HCT116 (cell line): Measurements from ENCODE around the gene CHSY1. TPM values are rescaled to one million over a fixed set of nuclear protein-coding genes. Genes with fewer than 3 reads are reported as not detected.

ENCODE experiments used
- ATAC-seq: fragments of 200-7000 bp; cut with Tn5 transposase; 2 replicates; pipeline ENCODE4 v1.9.1; 2020; ENCODE audit warnings: mild to moderate bottlenecking, moderate library complexity
- BruUV-seq: library from RNA; stranded (reverse); fragments of 400-500 nt; replicated peaks from 2 replicates; lab custom pipeline; 2021; lab: Mats Ljungman, UMichigan
- CTCF ChIA-PET: fragments of 300-600 bp; sonication (Branson Sonifier 250); formaldehyde crosslinking; loops from one replicate; lab custom pipeline; 2021; ENCODE audit warnings: antibody characterized with exemption; lab: Charles Lee
- POLR2A ChIA-PET: fragments of 300-600, 350-600 bp; sonication (Branson Sonifier 250); formaldehyde crosslinking; loops from one replicate; lab custom pipeline; 2021; ENCODE audit warnings: antibody characterized with exemption; lab: Charles Lee
- RAD21 ChIA-PET, 2 experiments: fragments of 300-600 bp; sonication (Branson Sonifier 250); formaldehyde crosslinking; loops; one replicate each; lab custom pipeline; 2023; ENCODE audit warnings: low total read pairs in 2 of 2; ENCODE audit not compliant: uncharacterized antibody in 2 of 2, unreplicated experiment in 2 of 2, low non-redundant PET in 1 of 2; lab: Charles Lee
- DNase-seq: peaks from one replicate; pipeline ENCODE4 v3.0.0-alpha.2; 2010; ENCODE audit warnings: low read depth, low spot score
- H2AFZ ChIP-seq: fragments of 200-600 bp; shearing (Covaris generic), sonication (generic); 2 replicates; pipeline ENCODE4 v1.6.1; 2017; ENCODE audit warnings: low read depth, mixed run types, mixed read lengths, antibody characterized with exemption, low read length; ENCODE audit not compliant: poor library complexity, severe bottlenecking
- H3K27ac ChIP-seq: 2 replicates; pipeline ENCODE4 v1.5.1; 2012; ENCODE audit warnings: low read depth, low read length
- H3K27me3 ChIP-seq: fragments of 200-600 bp; sonication (generic); 2 replicates; pipeline ENCODE4 v1.6.1; 2016; ENCODE audit warnings: mixed run types, low read length, mixed read lengths; ENCODE audit not compliant: insufficient read depth
- H3K36me3 ChIP-seq, 2 experiments: fragments of 200-500 bp in 1 of 2; fragments of 200-600 bp in 1 of 2; sonication (Bioruptor generic) in 1 of 2; sonication (generic) in 1 of 2; 2 replicates each; pipeline versions ENCODE4 v1.5.1 to v1.6.1; 2014 to 2016; ENCODE audit warnings: low read length in 2 of 2, inconsistent platforms in 1 of 2, mixed read lengths in 1 of 2, mixed run types in 1 of 2; ENCODE audit not compliant: insufficient read depth in 2 of 2, control insufficient read depth in 1 of 2
- H3K4me1 ChIP-seq, 2 experiments: fragments of 200-600 bp in 1 of 2; sonication (generic) in 1 of 2; 2 replicates each; pipeline versions ENCODE4 v1.5.1 to v1.6.1; 2012 to 2017; ENCODE audit warnings: low read length in 2 of 2, inconsistent platforms in 1 of 2, mild to moderate bottlenecking in 1 of 2, mixed read lengths in 1 of 2, mixed run types in 1 of 2, moderate library complexity in 1 of 2; ENCODE audit not compliant: insufficient read depth in 2 of 2, control insufficient read depth in 1 of 2
- H3K4me2 ChIP-seq: fragments of 200-600 bp; sonication (generic); 2 replicates; pipeline ENCODE4 v1.6.1; 2017; ENCODE audit warnings: mixed run types, low read length, mixed read lengths
- H3K4me3 ChIP-seq, 2 experiments: fragments of 200-600 bp in 1 of 2; sonication (generic) in 1 of 2; replicated peaks in 1 of 2; 2 replicates each; pipeline ENCODE4 v1.5.1; 2011 to 2016; ENCODE audit warnings: low read length in 2 of 2, control low read depth in 1 of 2, low read depth in 1 of 2, mild to moderate bottlenecking in 1 of 2, mixed read lengths in 1 of 2, mixed run types in 1 of 2
- H3K79me2 ChIP-seq: fragments of 200-600 bp; sonication (generic); 2 replicates; pipeline ENCODE4 v1.6.1; 2017; ENCODE audit warnings: mild to moderate bottlenecking, mixed run types, low read length, moderate library complexity, mixed read lengths; ENCODE audit not compliant: insufficient read depth
- H3K9ac ChIP-seq: fragments of 200-600 bp; sonication (generic); 2 replicates; pipeline ENCODE4 v1.6.1; 2016; ENCODE audit warnings: low read length, mixed read lengths
- H3K9me2 ChIP-seq: fragments of 200-600 bp; sonication (generic), shearing (Covaris generic); 2 replicates; pipeline ENCODE4 v1.6.1; 2017; ENCODE audit warnings: mixed run types, mild to moderate bottlenecking, moderate library complexity; ENCODE audit not compliant: insufficient read depth
- H3K9me3 ChIP-seq, 2 experiments: fragments of 200-500 bp in 1 of 2; fragments of 200-600 bp in 1 of 2; sonication (Bioruptor generic) in 1 of 2; sonication (generic) in 1 of 2; 2 replicates each; pipeline ENCODE4 v1.6.1; 2014 to 2017; ENCODE audit warnings: low read length in 2 of 2, mixed read lengths in 2 of 2, inconsistent platforms in 1 of 2, low read depth in 1 of 2, mild to moderate bottlenecking in 1 of 2, mixed run types in 1 of 2, moderate library complexity in 1 of 2; ENCODE audit not compliant: control insufficient read depth in 1 of 2, insufficient read depth in 1 of 2
- H4K20me1 ChIP-seq: fragments of 200-600 bp; sonication (generic), shearing (Covaris generic); 2 replicates; pipeline ENCODE4 v1.6.1; 2017; ENCODE audit warnings: mixed run types, mild to moderate bottlenecking, moderate library complexity; ENCODE audit not compliant: insufficient read depth
- CBX3 ChIP-seq: IDR thresholded peaks from 2 replicates; pipeline ENCODE4 v1.6.1; 2012; ENCODE audit warnings: low read depth
- CEBPB ChIP-seq: IDR thresholded peaks from 2 replicates; pipeline ENCODE4 v1.6.1; 2012; ENCODE audit warnings: low read depth
- ELF1 ChIP-seq: IDR thresholded peaks from 2 replicates; pipeline ENCODE4 v1.6.1; 2012; ENCODE audit warnings: low read depth, borderline replicate concordance
- EZH2 ChIP-seq: fragments of 200-600 bp; sonication (generic); IDR thresholded peaks from 2 replicates; pipeline ENCODE4 v1.6.1; 2017; ENCODE audit warnings: antibody characterized with exemption, mixed run types
- EZH2phosphoT487 ChIP-seq: fragments of 200-600 bp; IDR thresholded peaks from 2 replicates; pipeline ENCODE4 v1.6.1; 2018; ENCODE audit warnings: antibody characterized with exemption, borderline replicate concordance
- FOSL1 ChIP-seq: IDR thresholded peaks from 2 replicates; pipeline ENCODE4 v1.6.1; 2012; ENCODE audit warnings: low read depth
- JUND ChIP-seq: IDR thresholded peaks from 2 replicates; pipeline ENCODE4 v1.6.1; 2012
- POLR2AphosphoS5 ChIP-seq: IDR thresholded peaks from 2 replicates; pipeline ENCODE4 v1.6.1; 2011; ENCODE audit warnings: mild to moderate bottlenecking, low read depth, low read length, moderate library complexity
- SIN3A ChIP-seq: IDR thresholded peaks from 2 replicates; pipeline ENCODE4 v1.6.1; 2012; ENCODE audit warnings: low read depth
- SP1 ChIP-seq: IDR thresholded peaks from 2 replicates; pipeline ENCODE4 v1.6.1; 2012; ENCODE audit warnings: low read depth
- SRF ChIP-seq: IDR thresholded peaks from 2 replicates; pipeline ENCODE4 v1.6.1; 2012; ENCODE audit warnings: low read depth
- TCF7L2 ChIP-seq: IDR thresholded peaks from 2 replicates; pipeline ENCODE4 v1.7.0; 2011; ENCODE audit warnings: borderline replicate concordance, inconsistent platforms; ENCODE audit not compliant: insufficient read depth, insufficient read length; ENCODE audit errors: extremely low read depth
- YY1 ChIP-seq: IDR thresholded peaks from 2 replicates; pipeline ENCODE4 v1.6.1; 2011; ENCODE audit warnings: low read length, low read depth, moderate library complexity, mild to moderate bottlenecking; ENCODE audit not compliant: insufficient replicate concordance; ENCODE audit errors: extremely low read depth
- ZNF274 ChIP-seq: fragments of 200-500 bp; sonication (Bioruptor generic); IDR thresholded peaks from 2 replicates; pipeline ENCODE4 v1.6.1; 2014; ENCODE audit warnings: mild to moderate bottlenecking, low read depth, low read length, inconsistent platforms
- intact Hi-C: fragments of 100-400 bp; cut with micrococcal nuclease; formaldehyde crosslinking; loops from 2 replicates; pipeline ENCODE4 v1.10.0; 2022
- total RNA-seq: library from RNA; stranded (reverse); gene quantifications from one replicate; pipeline ENCODE4 v1.2.1, GENCODE V29; 2021; ENCODE audit not compliant: unreplicated experiment
- TF ChIP-seq, protein P1 (sequence below): IDR thresholded peaks from 2 replicates; pipeline ENCODE4 v1.6.1; 2011; ENCODE audit warnings: mild to moderate bottlenecking, low read length, moderate library complexity; ENCODE audit not compliant: insufficient replicate concordance; ENCODE audit errors: extremely low read depth
- TF ChIP-seq, protein P2 (sequence below): IDR thresholded peaks from 2 replicates; pipeline ENCODE4 v1.6.1; 2012
- TF ChIP-seq, protein P3 (sequence below): IDR thresholded peaks from 2 replicates; pipeline ENCODE4 v1.6.1; 2012
- TF ChIP-seq, protein P4 (sequence below), 3 experiments: fragments of 200-600 bp in 1 of 3; sonication (generic) in 1 of 3; IDR thresholded peaks in 2 of 3; conservative IDR thresholded peaks in 1 of 3; 2 replicates each; pipeline ENCODE4 v1.5.1; 2012 to 2017; ENCODE audit warnings: low read depth in 2 of 3, low read length in 2 of 3, antibody characterized with exemption in 1 of 3, borderline replicate concordance in 1 of 3, control low read depth in 1 of 3, mild to moderate bottlenecking in 1 of 3, mixed read lengths in 1 of 3, mixed run types in 1 of 3, moderate library complexity in 1 of 3; ENCODE audit not compliant: insufficient read depth in 1 of 3

Gene CHSY1
- total RNA-seq, 1 experiment from 2014 or later = 25.4 TPM

DNA sequence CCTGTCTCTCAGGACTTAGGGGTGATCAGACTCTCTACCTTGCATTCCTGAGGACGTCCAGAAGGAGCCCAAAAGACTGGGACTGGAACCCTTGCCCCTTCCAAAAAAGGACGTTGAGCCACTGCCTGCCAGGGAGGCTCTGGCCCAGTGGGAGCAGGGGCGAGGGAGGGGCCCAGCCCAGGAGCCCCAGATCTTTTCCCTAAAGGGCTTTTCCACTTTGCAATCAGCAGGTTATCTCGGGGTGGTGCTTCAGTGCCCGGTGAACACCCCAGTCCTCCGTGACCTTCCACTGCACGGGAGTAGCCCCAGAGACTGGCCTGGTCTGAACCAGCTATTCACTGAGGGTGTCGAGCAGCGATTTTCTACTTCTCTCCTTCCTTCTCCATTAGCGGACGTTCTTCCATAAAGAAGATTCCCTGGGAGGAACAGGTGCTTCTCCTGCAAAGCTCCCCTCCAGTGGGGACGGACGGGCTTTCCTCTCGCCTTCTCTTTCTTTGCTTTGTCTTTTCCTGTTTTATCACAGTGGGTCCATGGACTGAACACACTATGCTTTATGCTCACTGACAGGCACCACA is 113.7 kb downstream of the CHSY1 start:
- CTCF ChIA-PET = no interaction called here
- Histone ChIP-seq H2AFZ (no peak overlapping the region), H3K9me3 (no peaks in the 10 kb centered on the region), H3K27ac (no peak overlapping the region), H3K27me3 (no peaks in the 10 kb centered on the region), H4K20me1 (no peaks in the 10 kb centered on the region), H3K79me2 (no peaks in the 10 kb centered on the region)
- POLR2A ChIA-PET = no interaction called here
- DNase-seq = no peak
- intact Hi-C loops = no loop called here
- TF ChIP-seq EZH2phosphoT487 = no peak
- no peak for TF ChIP-seq FOSL1
- no peak for TF ChIP-seq CEBPB
- no peak for TF ChIP-seq POLR2AphosphoS5
- TF ChIP-seq, protein P1, sequence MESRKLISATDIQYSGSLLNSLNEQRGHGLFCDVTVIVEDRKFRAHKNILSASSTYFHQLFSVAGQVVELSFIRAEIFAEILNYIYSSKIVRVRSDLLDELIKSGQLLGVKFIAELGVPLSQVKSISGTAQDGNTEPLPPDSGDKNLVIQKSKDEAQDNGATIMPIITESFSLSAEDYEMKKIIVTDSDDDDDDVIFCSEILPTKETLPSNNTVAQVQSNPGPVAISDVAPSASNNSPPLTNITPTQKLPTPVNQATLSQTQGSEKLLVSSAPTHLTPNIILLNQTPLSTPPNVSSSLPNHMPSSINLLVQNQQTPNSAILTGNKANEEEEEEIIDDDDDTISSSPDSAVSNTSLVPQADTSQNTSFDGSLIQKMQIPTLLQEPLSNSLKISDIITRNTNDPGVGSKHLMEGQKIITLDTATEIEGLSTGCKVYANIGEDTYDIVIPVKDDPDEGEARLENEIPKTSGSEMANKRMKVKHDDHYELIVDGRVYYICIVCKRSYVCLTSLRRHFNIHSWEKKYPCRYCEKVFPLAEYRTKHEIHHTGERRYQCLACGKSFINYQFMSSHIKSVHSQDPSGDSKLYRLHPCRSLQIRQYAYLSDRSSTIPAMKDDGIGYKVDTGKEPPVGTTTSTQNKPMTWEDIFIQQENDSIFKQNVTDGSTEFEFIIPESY = no peak
- no peak for TF ChIP-seq SIN3A
- TF ChIP-seq YY1 = no peak
- TF ChIP-seq, protein P2, sequence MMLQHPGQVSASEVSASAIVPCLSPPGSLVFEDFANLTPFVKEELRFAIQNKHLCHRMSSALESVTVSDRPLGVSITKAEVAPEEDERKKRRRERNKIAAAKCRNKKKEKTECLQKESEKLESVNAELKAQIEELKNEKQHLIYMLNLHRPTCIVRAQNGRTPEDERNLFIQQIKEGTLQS = no peak
- TF ChIP-seq, protein P3, sequence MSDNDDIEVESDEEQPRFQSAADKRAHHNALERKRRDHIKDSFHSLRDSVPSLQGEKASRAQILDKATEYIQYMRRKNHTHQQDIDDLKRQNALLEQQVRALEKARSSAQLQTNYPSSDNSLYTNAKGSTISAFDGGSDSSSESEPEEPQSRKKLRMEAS = no peak
- TF ChIP-seq TCF7L2 = no peak
- no peak for TF ChIP-seq ZNF274
- TF ChIP-seq, protein P4, sequence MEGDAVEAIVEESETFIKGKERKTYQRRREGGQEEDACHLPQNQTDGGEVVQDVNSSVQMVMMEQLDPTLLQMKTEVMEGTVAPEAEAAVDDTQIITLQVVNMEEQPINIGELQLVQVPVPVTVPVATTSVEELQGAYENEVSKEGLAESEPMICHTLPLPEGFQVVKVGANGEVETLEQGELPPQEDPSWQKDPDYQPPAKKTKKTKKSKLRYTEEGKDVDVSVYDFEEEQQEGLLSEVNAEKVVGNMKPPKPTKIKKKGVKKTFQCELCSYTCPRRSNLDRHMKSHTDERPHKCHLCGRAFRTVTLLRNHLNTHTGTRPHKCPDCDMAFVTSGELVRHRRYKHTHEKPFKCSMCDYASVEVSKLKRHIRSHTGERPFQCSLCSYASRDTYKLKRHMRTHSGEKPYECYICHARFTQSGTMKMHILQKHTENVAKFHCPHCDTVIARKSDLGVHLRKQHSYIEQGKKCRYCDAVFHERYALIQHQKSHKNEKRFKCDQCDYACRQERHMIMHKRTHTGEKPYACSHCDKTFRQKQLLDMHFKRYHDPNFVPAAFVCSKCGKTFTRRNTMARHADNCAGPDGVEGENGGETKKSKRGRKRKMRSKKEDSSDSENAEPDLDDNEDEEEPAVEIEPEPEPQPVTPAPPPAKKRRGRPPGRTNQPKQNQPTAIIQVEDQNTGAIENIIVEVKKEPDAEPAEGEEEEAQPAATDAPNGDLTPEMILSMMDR (IDR thresholded peaks at IDR 0.05 in 2 of 3, conservative IDR thresholded peaks at IDR 0.05 in 1 of 3; ENCODE audit: borderline replicate concordance in 1 of 3, insufficient read depth in 1 of 3, low read depth in 2 of 3, low read length in 2 of 3) = no peak
- no peak for TF ChIP-seq EZH2
- TF ChIP-seq SRF = no peak
- TF ChIP-seq SP1 = no peak
- TF ChIP-seq JUND = no peak
- TF ChIP-seq ELF1 = no peak
- TF ChIP-seq CBX3 = no peak
- TF ChIP-seq, all 23 proteins: peak for 0
- Histone ChIP-seq H3K4me2 (no peak overlapping the region), H3K9ac (no peak overlapping the region), H3K36me3 (no peaks in the 10 kb centered on the region), H3K9me2 (no peaks in the 10 kb centered on the region), H3K4me1 (no peaks in the 10 kb centered on the region), H3K4me3 (no peak overlapping the region)
- BruUV-seq = no TSS peak
- RAD21 ChIA-PET = no interaction called here
- ATAC-seq = no peak
